Stimulated activated CD8-positive, alpha-beta memory T cell treated with anti-CD3 and anti-CD28 coated beads, Interleukin-15, amount 100 ng/mL, for 1 hour (primary cell): ENCODE results near the gene FLG.
A peak's percentile ranks its signal among the peaks of the same experiment; 100 is the strongest.
"Not testable (repeated sequence)": the region's sequence is repeated elsewhere in the genome, so short reads cannot be mapped to it uniquely, and the experiment has no call there.

Experiments used
- DNase-seq: peaks from one replicate; pipeline ENCODE4 v3.0.0-alpha.2; 2020; ENCODE audit warnings: low read depth

Gene FLG

GRCh38 chr1:152325111-152325510 is at the start of gene FLG:
FLG (minus strand) TSS chr1:152325239; CDS start chr1:152315456, 9,783 bp downstream.
- no peak for DNase-seq

- no peak for DNase-seq
These were observed 49.4 kb upstream of the FLG start for GRCh38 chr1:152374451-152374850.

GRCh38 chr1:152372672-152373071 is 47.6 kb upstream of the FLG start:
- no peak for DNase-seq

GRCh38 chr1:152367436-152367835 is 42.4 kb upstream of the FLG start:
- no peak for DNase-seq

- DNase-seq = no peak
These were observed 34.9 kb upstream of the FLG start, which contains the start of gene FLG2 for GRCh38 chr1:152359906-152360305. FLG2 (minus strand) TSS chr1:152360006; CDS start chr1:152358884, 1,122 bp downstream.

GRCh38 chr1:152356736-152357135 is 31.7 kb upstream of the FLG start:
- no peak for DNase-seq

GRCh38 chr1:152349611-152350010 is 24.6 kb upstream of the FLG start:
- DNase-seq = no peak

- no peak for DNase-seq
These were observed 23.4 kb upstream of the FLG start for GRCh38 chr1:152348447-152348846.

GRCh38 chr1:152347116-152347728 is 22.2 kb upstream of the FLG start:
- DNase-seq = peak; percentile 25

- DNase-seq = no peak
These were observed 19.4 kb upstream of the FLG start for GRCh38 chr1:152344438-152344837.

- DNase-seq = no peak
These were observed 18.0 kb upstream of the FLG start for GRCh38 chr1:152343006-152343405.

- DNase-seq = no peak
These were observed 10.4 kb upstream of the FLG start for GRCh38 chr1:152335399-152335798.

- DNase-seq = no peak
These were observed 3.9 kb upstream of the FLG start for GRCh38 chr1:152328801-152329391.

GRCh38 chr1:152313970-152314369 is 11.1 kb downstream of the FLG start:
- no peak for DNase-seq

GRCh38 chr1:152313319-152313801 is 11.7 kb downstream of the FLG start:
- no peak for DNase-seq

GRCh38 chr1:152312169-152312568 is 12.9 kb downstream of the FLG start:
- DNase-seq = not testable (repeated sequence)

GRCh38 chr1:152309955-152310354 is 15.1 kb downstream of the FLG start:
- DNase-seq = no peak

- DNase-seq = not testable (repeated sequence)
These were observed 15.6 kb downstream of the FLG start for GRCh38 chr1:152309320-152309901.

- DNase-seq = not testable (repeated sequence)
These were observed 16.3 kb downstream of the FLG start for GRCh38 chr1:152308758-152309157.

- not testable (repeated sequence) for DNase-seq
These were observed 17.1 kb downstream of the FLG start for GRCh38 chr1:152307970-152308369.

- DNase-seq = not testable (repeated sequence)
These were observed 18.9 kb downstream of the FLG start for GRCh38 chr1:152306123-152306522.

GRCh38 chr1:152304773-152305172 is 20.3 kb downstream of the FLG start:
- DNase-seq = not testable (repeated sequence)

GRCh38 chr1:152303139-152303872 is 21.7 kb downstream of the FLG start:
- not testable (repeated sequence) for DNase-seq
